Measurements from ENCODE around the gene DENND1C.

DENND1C gene

GRCh38 chr19:6481541-6482342, at the start of gene DENND1C:
Gene DENND1C, minus strand, starts transcription at chr19:6481787. Its CDS starts 92 bp downstream, at chr19:6481695.
- no peak within 1 kb of the TSS for H3K4me3 ChIP-seq (ENCODE audit: low read depth, low read length)
- peak; percentile 32 for DNase-seq (ENCODE audit: low read depth)
- TF ChIP-seq CTCF (conservative IDR thresholded peaks at IDR 0.05; ENCODE audit: low read depth, low read length): peak; percentile 77

- DNase-seq (ENCODE audit: low read depth): peak; percentile 83
- TF ChIP-seq CTCF (conservative IDR thresholded peaks at IDR 0.05; ENCODE audit: low read depth, low read length): no peak
Observed at GRCh38 chr19:6530386-6531162, 49.0 kb upstream of the DENND1C start, which contains the start of gene TNFSF9. Gene TNFSF9, plus strand, starts transcription at chr19:6531026. Its CDS starts 11 bp downstream, at chr19:6531037.

GRCh38 chr19:6529937-6530385, 48.4 kb upstream of the DENND1C start:
- peak overlapping the region; percentile 75 for H3K4me3 ChIP-seq (ENCODE audit: low read depth, low read length)
- no peak for TF ChIP-seq CTCF (conservative IDR thresholded peaks at IDR 0.05; ENCODE audit: low read depth, low read length)
- DNase-seq (ENCODE audit: low read depth): no peak

More at GRCh38 chr19:6530386-6531162, 49.0 kb upstream of the DENND1C start, which contains the start of gene TNFSF9:
- peak within 1 kb of the TSS; percentile 75 for H3K4me3 ChIP-seq (ENCODE audit: low read depth, low read length)

- no peak for DNase-seq (ENCODE audit: low read depth)
- TF ChIP-seq CTCF (conservative IDR thresholded peaks at IDR 0.05; ENCODE audit: low read depth, low read length): no peak
- no peak overlapping the region for H3K4me3 ChIP-seq (ENCODE audit: low read depth, low read length)
Observed at GRCh38 chr19:6529351-6529750, 47.8 kb upstream of the DENND1C start.

- no peak for TF ChIP-seq CTCF (conservative IDR thresholded peaks at IDR 0.05; ENCODE audit: low read depth, low read length)
- no peak overlapping the region for H3K4me3 ChIP-seq (ENCODE audit: low read depth, low read length)
- DNase-seq (ENCODE audit: low read depth): no peak
Observed at GRCh38 chr19:6528544-6529121, 47.0 kb upstream of the DENND1C start.

- no peak overlapping the region for H3K4me3 ChIP-seq (ENCODE audit: low read depth, low read length)
- no peak for DNase-seq (ENCODE audit: low read depth)
- TF ChIP-seq CTCF (conservative IDR thresholded peaks at IDR 0.05; ENCODE audit: low read depth, low read length): no peak
Observed at GRCh38 chr19:6527893-6528543, 46.4 kb upstream of the DENND1C start.
